ENCODE results near the gene POPDC2.
"Not testable (repeated sequence)": the region's sequence is repeated elsewhere in the genome, so short reads cannot be mapped to it uniquely, and the experiment has no call there.

Gene POPDC2

GRCh38 chr3:119660474-119661440, at the start of gene POPDC2:
Gene POPDC2 (minus strand): TSS chr3:119660589. CDS start chr3:119660423, 166 bp downstream.
- no peak for DNase-seq

- no peak for DNase-seq
Measured at GRCh38 chr3:119703820-119704531, 43.6 kb upstream of the POPDC2 start.

- peak; percentile 92 for DNase-seq
Measured at GRCh38 chr3:119702530-119703527, 42.4 kb upstream of the POPDC2 start, which contains the start of gene CFAP91. Gene CFAP91 (plus strand): TSS chr3:119703022. CDS start chr3:119703099, 77 bp downstream.

GRCh38 chr3:119700920-119701734, 40.7 kb upstream of the POPDC2 start:
- no peak for DNase-seq

- DNase-seq, result no peak
Measured at GRCh38 chr3:119700269-119700919, 40.0 kb upstream of the POPDC2 start.

- no peak for DNase-seq
Measured at GRCh38 chr3:119697394-119697793, 37.0 kb upstream of the POPDC2 start.

- DNase-seq, result no peak
Measured at GRCh38 chr3:119695480-119695879, 35.1 kb upstream of the POPDC2 start.

- no peak for DNase-seq
Measured at GRCh38 chr3:119690043-119690656, 29.8 kb upstream of the POPDC2 start.

- no peak for DNase-seq
Measured at GRCh38 chr3:119683421-119683820, 23.0 kb upstream of the POPDC2 start.

GRCh38 chr3:119681279-119681678, 20.9 kb upstream of the POPDC2 start:
- DNase-seq, result peak; percentile 24

GRCh38 chr3:119679874-119680273, 19.5 kb upstream of the POPDC2 start:
- DNase-seq, result no peak

- not testable (repeated sequence) for DNase-seq
Measured at GRCh38 chr3:119678209-119678608, 17.8 kb upstream of the POPDC2 start.

- no peak for DNase-seq
Measured at GRCh38 chr3:119677641-119677934, 17.2 kb upstream of the POPDC2 start.

GRCh38 chr3:119676771-119677640, 16.6 kb upstream of the POPDC2 start, which contains the start of gene COX17:
Gene COX17 (minus strand): TSS chr3:119677406. CDS start chr3:119677310, 96 bp downstream.
- DNase-seq, result peak; percentile 97

GRCh38 chr3:119676020-119676419, 15.6 kb upstream of the POPDC2 start:
- DNase-seq, result no peak

GRCh38 chr3:119675188-119675874, 14.9 kb upstream of the POPDC2 start:
- no peak for DNase-seq

- no peak for DNase-seq
Measured at GRCh38 chr3:119673875-119674274, 13.5 kb upstream of the POPDC2 start.

GRCh38 chr3:119672776-119673175, 12.4 kb upstream of the POPDC2 start:
- no peak for DNase-seq

All from DMS 273 treated with DMSO at 0.1 percent for 48 hours (cell line).